NT2/D1 (cell line): ENCODE results near the gene GPATCH2.

Source experiments
- SUZ12 ChIP-seq: IDR thresholded peaks from 2 replicates; pipeline ENCODE4 v1.6.1; 2011; ENCODE audit not compliant: insufficient read length, insufficient read depth; ENCODE audit errors: extremely low read depth
- ZNF274 ChIP-seq: IDR thresholded peaks from 2 replicates; pipeline ENCODE4 v1.6.1; 2011; ENCODE audit warnings: mild to moderate bottlenecking, low read depth, low read length

GRCh38 chr1:217493290-217493689 lies 137.6 kb downstream of the GPATCH2 start:
- TF ChIP-seq ZNF274 (no peak), SUZ12 (no peak)
